Measurements from ENCODE around the gene PNRC1.
A peak's percentile ranks its signal among the peaks of the same experiment; 100 is the strongest.

The PNRC1 gene

GRCh38 chr6:89082486-89082891 lies 1.9 kb downstream of the PNRC1 start:
- H3K27me3 ChIP-seq (ENCODE audit: control insufficient read depth, insufficient read depth, low read length): no peaks in the 10 kb centered on the region
- no peaks in the 10 kb centered on the region for H3K9me3 ChIP-seq (ENCODE audit: control insufficient read depth, low read length)
- H3K36me3 ChIP-seq (ENCODE audit: control insufficient read depth, insufficient read depth, low read length): peaks cover 8% of the 10 kb centered on the region
- peak overlapping the region; percentile 95 for H3K9ac ChIP-seq (ENCODE audit: low read length)
- peaks cover 10% of the 10 kb centered on the region for H3K4me1 ChIP-seq (ENCODE audit: control insufficient read depth, insufficient read depth, low read length)
- peak overlapping the region; percentile 57 for H3K4me3 ChIP-seq (ENCODE audit: low read length)

- peaks cover 8% of the 10 kb centered on the region for H3K36me3 ChIP-seq (ENCODE audit: control insufficient read depth, insufficient read depth, low read length)
- no peak overlapping the region for H3K4me3 ChIP-seq (ENCODE audit: low read length)
- peaks cover 10% of the 10 kb centered on the region for H3K4me1 ChIP-seq (ENCODE audit: control insufficient read depth, insufficient read depth, low read length)
- H3K9me3 ChIP-seq (ENCODE audit: control insufficient read depth, low read length): no peaks in the 10 kb centered on the region
- H3K27me3 ChIP-seq (ENCODE audit: control insufficient read depth, insufficient read depth, low read length): no peaks in the 10 kb centered on the region
- no peak overlapping the region for H3K9ac ChIP-seq (ENCODE audit: low read length)
Measured at GRCh38 chr6:89084542-89084941, 4.0 kb downstream of the PNRC1 start.

- peaks cover 10% of the 10 kb centered on the region for H3K4me1 ChIP-seq (ENCODE audit: control insufficient read depth, insufficient read depth, low read length)
- no peak overlapping the region for H3K9ac ChIP-seq (ENCODE audit: low read length)
- no peaks in the 10 kb centered on the region for H3K27me3 ChIP-seq (ENCODE audit: control insufficient read depth, insufficient read depth, low read length)
- H3K9me3 ChIP-seq (ENCODE audit: control insufficient read depth, low read length): no peaks in the 10 kb centered on the region
- no peak overlapping the region for H3K4me3 ChIP-seq (ENCODE audit: low read length)
- peaks cover 8% of the 10 kb centered on the region for H3K36me3 ChIP-seq (ENCODE audit: control insufficient read depth, insufficient read depth, low read length)
Measured at GRCh38 chr6:89084954-89085353, 4.4 kb downstream of the PNRC1 start.

GRCh38 chr6:89085409-89086205 lies 5.1 kb downstream of the PNRC1 start:
- Histone ChIP-seq H3K4me1 (ENCODE audit: control insufficient read depth, insufficient read depth, low read length) (peaks cover 10% of the 10 kb centered on the region), H3K9ac (ENCODE audit: low read length) (no peak overlapping the region), H3K27me3 (ENCODE audit: control insufficient read depth, insufficient read depth, low read length) (no peaks in the 10 kb centered on the region), H3K9me3 (ENCODE audit: control insufficient read depth, low read length) (no peaks in the 10 kb centered on the region), H3K36me3 (ENCODE audit: control insufficient read depth, insufficient read depth, low read length) (peaks cover 8% of the 10 kb centered on the region), H3K4me3 (ENCODE audit: low read length) (no peak overlapping the region)

GRCh38 chr6:89087881-89088280 lies 7.3 kb downstream of the PNRC1 start:
- Histone ChIP-seq H3K9ac (ENCODE audit: low read length) (no peak overlapping the region), H3K36me3 (ENCODE audit: control insufficient read depth, insufficient read depth, low read length) (peaks cover 8% of the 10 kb centered on the region), H3K27me3 (ENCODE audit: control insufficient read depth, insufficient read depth, low read length) (no peaks in the 10 kb centered on the region), H3K9me3 (ENCODE audit: control insufficient read depth, low read length) (no peaks in the 10 kb centered on the region), H3K4me3 (ENCODE audit: low read length) (no peak overlapping the region), H3K4me1 (ENCODE audit: control insufficient read depth, insufficient read depth, low read length) (peaks cover 10% of the 10 kb centered on the region)

GRCh38 chr6:89098461-89098860 lies 17.9 kb downstream of the PNRC1 start:
- no peaks in the 10 kb centered on the region for H3K9me3 ChIP-seq (ENCODE audit: control insufficient read depth, low read length)
- no peaks in the 10 kb centered on the region for H3K4me1 ChIP-seq (ENCODE audit: control insufficient read depth, insufficient read depth, low read length)
- no peak overlapping the region for H3K9ac ChIP-seq (ENCODE audit: low read length)
- no peaks in the 10 kb centered on the region for H3K27me3 ChIP-seq (ENCODE audit: control insufficient read depth, insufficient read depth, low read length)
- no peak overlapping the region for H3K4me3 ChIP-seq (ENCODE audit: low read length)
- H3K36me3 ChIP-seq (ENCODE audit: control insufficient read depth, insufficient read depth, low read length): no peaks in the 10 kb centered on the region

GRCh38 chr6:89100114-89100513 lies 19.6 kb downstream of the PNRC1 start:
- Histone ChIP-seq H3K9ac (ENCODE audit: low read length) (no peak overlapping the region), H3K27me3 (ENCODE audit: control insufficient read depth, insufficient read depth, low read length) (no peaks in the 10 kb centered on the region), H3K4me3 (ENCODE audit: low read length) (no peak overlapping the region)

GRCh38 chr6:89110284-89110683 lies 29.7 kb downstream of the PNRC1 start:
- Histone ChIP-seq H3K4me3 (ENCODE audit: low read length) (no peak overlapping the region), H3K36me3 (ENCODE audit: control insufficient read depth, insufficient read depth, low read length) (no peaks in the 10 kb centered on the region), H3K9me3 (ENCODE audit: control insufficient read depth, low read length) (no peaks in the 10 kb centered on the region), H3K4me1 (ENCODE audit: control insufficient read depth, insufficient read depth, low read length) (peaks cover 6% of the 10 kb centered on the region), H3K27me3 (ENCODE audit: control insufficient read depth, insufficient read depth, low read length) (no peaks in the 10 kb centered on the region), H3K9ac (ENCODE audit: low read length) (no peak overlapping the region)

More at GRCh38 chr6:89100114-89100513, 19.6 kb downstream of the PNRC1 start:
- Histone ChIP-seq H3K4me1 (ENCODE audit: control insufficient read depth, insufficient read depth, low read length) (no peaks in the 10 kb centered on the region), H3K36me3 (ENCODE audit: control insufficient read depth, insufficient read depth, low read length) (no peaks in the 10 kb centered on the region), H3K9me3 (ENCODE audit: control insufficient read depth, low read length) (no peaks in the 10 kb centered on the region)

GRCh38 chr6:89111933-89112332 lies 31.4 kb downstream of the PNRC1 start:
- H3K36me3 ChIP-seq (ENCODE audit: control insufficient read depth, insufficient read depth, low read length): no peaks in the 10 kb centered on the region
- H3K4me1 ChIP-seq (ENCODE audit: control insufficient read depth, insufficient read depth, low read length): peaks cover 9% of the 10 kb centered on the region
- H3K4me3 ChIP-seq (ENCODE audit: low read length): no peak overlapping the region
- no peaks in the 10 kb centered on the region for H3K27me3 ChIP-seq (ENCODE audit: control insufficient read depth, insufficient read depth, low read length)
- H3K9ac ChIP-seq (ENCODE audit: low read length): no peak overlapping the region
- no peaks in the 10 kb centered on the region for H3K9me3 ChIP-seq (ENCODE audit: control insufficient read depth, low read length)

- H3K4me3 ChIP-seq (ENCODE audit: low read length): no peak overlapping the region
- no peaks in the 10 kb centered on the region for H3K36me3 ChIP-seq (ENCODE audit: control insufficient read depth, insufficient read depth, low read length)
- H3K27me3 ChIP-seq (ENCODE audit: control insufficient read depth, insufficient read depth, low read length): peaks cover 4% of the 10 kb centered on the region
- H3K9ac ChIP-seq (ENCODE audit: low read length): peak overlapping the region; percentile 72
- H3K4me1 ChIP-seq (ENCODE audit: control insufficient read depth, insufficient read depth, low read length): peaks cover 6% of the 10 kb centered on the region
- H3K9me3 ChIP-seq (ENCODE audit: control insufficient read depth, low read length): no peaks in the 10 kb centered on the region
Measured at GRCh38 chr6:89116702-89117101, 36.2 kb downstream of the PNRC1 start.

- peak within 1 kb of the TSS; percentile 31 for H3K4me3 ChIP-seq (ENCODE audit: low read length)
- H3K9ac ChIP-seq (ENCODE audit: low read length): peak within 1 kb of the TSS; percentile 72
- H3K36me3 ChIP-seq (ENCODE audit: control insufficient read depth, insufficient read depth, low read length): no peaks in the 10 kb centered on the region
- H3K27me3 ChIP-seq (ENCODE audit: control insufficient read depth, insufficient read depth, low read length): peaks cover 4% of the 10 kb centered on the region
- H3K4me1 ChIP-seq (ENCODE audit: control insufficient read depth, insufficient read depth, low read length): peaks cover 6% of the 10 kb centered on the region
- no peaks in the 10 kb centered on the region for H3K9me3 ChIP-seq (ENCODE audit: control insufficient read depth, low read length)
Measured at GRCh38 chr6:89117211-89118108, 36.9 kb downstream of the PNRC1 start, which contains the start of gene SRSF12. SRSF12 (minus strand) TSS chr6:89118071; CDS start chr6:89117887, 184 bp downstream.

- Histone ChIP-seq H3K4me3 (ENCODE audit: low read length) (no peak overlapping the region), H3K4me1 (ENCODE audit: control insufficient read depth, insufficient read depth, low read length) (peaks cover 6% of the 10 kb centered on the region), H3K9ac (ENCODE audit: low read length) (no peak overlapping the region)
Measured at GRCh38 chr6:89118931-89119330, 38.4 kb downstream of the PNRC1 start.

More at GRCh38 chr6:89118931-89119330, 38.4 kb downstream of the PNRC1 start:
- H3K36me3 ChIP-seq (ENCODE audit: control insufficient read depth, insufficient read depth, low read length): no peaks in the 10 kb centered on the region
- peaks cover 4% of the 10 kb centered on the region for H3K27me3 ChIP-seq (ENCODE audit: control insufficient read depth, insufficient read depth, low read length)
- H3K9me3 ChIP-seq (ENCODE audit: control insufficient read depth, low read length): no peaks in the 10 kb centered on the region

Data from mucosa of stomach (tissue), 1 donor.